ENCODE data around the gene PGA5.
"Not testable (repeated sequence)": the region's sequence is repeated elsewhere in the genome, so short reads cannot be mapped to it uniquely, and the experiment has no call there.

The PGA5 gene

DNA sequence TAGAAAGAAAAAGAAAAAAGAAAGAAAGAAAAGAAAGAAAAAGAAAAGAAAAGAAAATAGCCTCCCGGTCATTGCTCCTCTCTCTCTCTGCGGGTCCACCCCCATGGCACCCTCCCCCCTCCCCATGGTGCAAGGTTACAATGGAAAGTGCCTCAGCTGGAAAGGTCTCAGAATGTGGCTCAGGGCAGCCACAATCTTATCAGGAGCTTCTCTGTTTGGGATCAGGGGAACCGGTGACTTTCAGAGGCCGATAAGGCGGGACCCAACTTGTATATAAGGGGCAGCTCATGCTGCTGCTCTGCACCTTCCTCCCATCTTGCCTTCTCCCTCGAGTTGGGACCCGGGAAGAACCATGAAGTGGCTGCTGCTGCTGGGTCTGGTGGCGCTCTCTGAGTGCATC, at the start of gene PGA5:
Gene PGA5, plus strand, starts transcription at position 301 of the 400 bp plus-strand sequence. Its CDS starts 52 bp downstream, at position 353.
- not testable (repeated sequence) for DNase-seq

DNA sequence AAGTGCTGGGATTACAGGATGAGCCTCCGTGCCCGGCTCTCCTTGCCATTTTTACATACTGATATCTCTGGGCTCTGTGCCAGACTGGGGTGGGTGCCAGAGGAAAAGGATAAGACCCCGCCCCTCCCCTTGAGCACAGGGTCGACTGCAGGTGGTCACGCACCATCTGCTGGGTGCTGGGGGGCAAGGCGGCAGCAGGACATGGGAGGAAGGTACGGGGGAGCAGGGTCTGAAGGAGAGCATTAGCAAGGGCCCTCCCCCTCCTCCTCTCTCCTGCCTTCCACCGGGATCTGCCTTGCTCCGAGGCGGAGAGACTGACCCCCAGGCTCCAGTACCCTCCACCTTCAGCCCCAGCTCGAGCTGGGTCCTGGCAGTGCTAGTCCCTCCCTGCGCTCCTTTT, 47.4 kb upstream of the PGA5 start:
- no peak for DNase-seq

DNA sequence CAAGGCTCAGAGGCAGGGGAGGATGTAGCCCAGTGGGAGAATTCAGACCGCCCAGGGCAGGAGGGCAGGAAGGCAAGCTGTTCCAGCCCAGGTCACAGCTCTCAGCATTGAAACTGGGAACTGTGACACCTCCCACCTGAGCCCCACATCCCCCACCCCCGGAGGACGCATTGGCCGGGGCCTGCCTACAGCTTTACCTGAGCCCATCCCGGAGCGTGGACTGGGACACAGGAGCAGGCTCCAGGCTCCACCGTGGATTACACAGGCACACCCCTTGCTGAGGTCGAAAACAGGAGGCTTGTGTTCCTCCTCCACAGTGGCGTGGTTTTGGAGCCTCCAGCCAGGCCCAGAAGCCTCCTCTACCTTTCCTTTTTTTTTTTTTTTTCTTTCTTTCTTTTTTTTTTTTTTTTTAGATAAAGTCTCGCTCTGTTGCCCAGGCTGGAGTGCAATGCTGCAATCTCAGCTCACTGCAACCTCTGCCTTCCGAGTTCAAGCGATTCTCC, 46.8 kb upstream of the PGA5 start:
- no peak for DNase-seq

DNA sequence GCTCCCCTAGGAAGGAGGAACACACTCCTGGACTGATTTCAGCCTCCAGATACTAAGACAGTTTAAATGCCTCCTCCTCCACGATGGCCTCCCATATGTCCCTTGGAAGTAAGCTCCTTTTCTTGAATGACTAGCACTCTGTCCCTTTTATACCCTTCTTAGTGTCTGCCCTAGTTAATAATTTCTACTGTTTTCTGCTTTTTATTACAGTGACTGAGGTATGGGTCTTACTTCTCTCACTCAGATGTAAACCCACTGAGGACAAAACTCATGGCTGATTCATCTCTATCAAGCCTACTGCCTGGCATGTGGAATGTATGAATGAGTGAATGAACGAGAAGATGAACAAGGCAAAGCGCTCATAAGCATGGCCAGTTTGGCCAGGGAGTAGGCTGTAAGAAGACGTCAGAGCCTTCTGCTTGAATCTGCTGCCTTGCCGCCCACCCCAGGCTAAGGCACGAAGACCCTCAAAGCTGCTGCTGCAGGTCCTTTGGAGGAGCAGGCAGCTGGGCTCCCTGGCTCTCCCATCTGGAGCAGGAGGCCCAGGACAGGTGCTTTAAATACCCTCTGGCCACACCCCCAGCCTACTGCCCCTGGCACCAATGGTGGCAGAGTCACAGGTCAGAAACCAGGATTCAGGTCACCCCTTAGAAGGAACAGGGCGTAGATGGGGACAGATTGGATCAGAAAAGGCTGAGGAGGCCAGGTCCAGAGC, 45.8 kb upstream of the PGA5 start:
- DNase-seq, result no peak

DNA sequence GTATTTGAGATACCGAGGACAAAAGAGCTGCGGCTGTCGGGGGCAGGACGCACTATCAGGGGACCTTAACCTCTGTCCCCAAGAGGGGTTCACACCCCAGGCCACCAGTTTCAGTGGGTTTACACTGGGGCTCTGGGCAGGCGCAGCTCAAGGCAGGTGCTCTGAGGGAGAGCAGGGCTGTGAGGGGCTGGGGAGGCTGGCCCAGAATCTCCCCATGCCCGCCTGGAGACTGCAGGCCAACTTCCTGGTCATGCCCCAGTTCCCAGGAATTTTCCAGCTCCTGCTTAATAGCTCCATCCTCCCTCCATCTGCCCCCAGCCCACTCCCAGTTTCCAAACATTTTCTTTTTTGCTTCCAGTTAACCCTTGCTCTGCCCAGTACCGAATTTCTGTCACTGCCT, 45.3 kb upstream of the PGA5 start:
- no peak for DNase-seq

DNA sequence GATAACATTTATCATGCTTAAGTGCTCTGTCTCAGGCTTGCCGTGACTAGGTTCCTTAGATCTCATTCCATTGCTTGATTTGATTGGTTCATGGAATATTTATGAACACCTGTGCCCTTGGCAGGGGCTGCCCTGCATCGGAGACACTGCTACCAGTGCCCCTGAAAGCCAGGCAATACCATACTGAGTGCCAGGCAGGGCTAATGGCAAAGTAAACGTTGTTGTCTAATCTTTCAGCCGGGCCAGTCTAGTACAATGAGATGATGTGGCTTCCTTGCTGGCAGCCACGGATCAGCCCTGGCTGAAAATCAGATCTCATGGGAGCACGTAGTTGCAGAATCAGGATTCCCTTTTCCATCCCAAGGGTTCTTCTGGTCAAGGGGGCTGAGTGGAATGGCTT, 42.6 kb upstream of the PGA5 start:
- DNase-seq, result no peak

DNA sequence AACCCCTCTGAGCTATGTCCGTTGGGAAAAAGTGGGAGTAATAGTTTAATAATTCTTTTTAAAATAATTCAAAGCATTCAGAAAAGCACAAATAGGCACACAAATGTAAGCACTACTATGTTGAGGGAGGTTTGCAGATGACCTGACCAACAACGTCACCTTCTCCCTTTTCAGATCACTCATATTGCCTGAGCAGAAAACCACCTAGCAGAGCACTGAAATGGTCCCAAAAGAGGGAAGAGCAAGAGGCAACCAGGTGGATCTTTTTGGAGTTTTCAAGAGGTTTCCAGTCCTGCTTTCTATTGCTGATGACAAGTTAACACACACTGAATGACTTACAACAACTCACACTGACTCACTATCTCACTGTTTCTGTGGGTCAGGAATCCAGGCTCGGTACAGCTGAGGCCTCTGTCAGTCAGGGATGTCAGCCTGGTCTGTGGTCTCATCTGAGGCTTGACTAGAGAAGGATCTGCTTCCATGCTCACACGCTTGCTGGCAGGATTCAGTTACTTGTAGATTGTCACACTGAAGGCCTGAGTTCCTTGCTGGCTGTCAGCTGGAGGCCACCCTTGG, 41.9 kb upstream of the PGA5 start:
- DNase-seq, result no peak

DNA sequence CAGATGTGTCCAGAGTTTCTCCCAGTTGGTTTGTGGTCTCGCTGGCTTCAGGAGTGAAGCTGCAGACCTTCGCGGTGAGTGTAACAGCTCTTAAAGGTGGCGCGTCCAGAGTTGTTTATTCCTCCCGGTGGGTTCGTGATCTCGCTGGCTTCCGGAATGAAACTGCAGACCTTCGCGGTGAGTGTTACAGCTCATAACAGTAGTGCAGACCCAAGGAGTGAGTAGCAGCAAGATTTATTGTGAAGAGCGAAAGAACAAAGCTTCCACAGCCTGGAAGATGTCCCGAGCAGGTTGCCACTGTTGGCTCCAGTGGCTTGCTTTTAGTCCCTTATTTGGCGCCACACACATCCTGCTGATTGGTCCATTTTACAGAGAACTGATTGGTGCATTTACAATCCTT, 39.5 kb upstream of the PGA5 start:
- no peak for DNase-seq

DNA sequence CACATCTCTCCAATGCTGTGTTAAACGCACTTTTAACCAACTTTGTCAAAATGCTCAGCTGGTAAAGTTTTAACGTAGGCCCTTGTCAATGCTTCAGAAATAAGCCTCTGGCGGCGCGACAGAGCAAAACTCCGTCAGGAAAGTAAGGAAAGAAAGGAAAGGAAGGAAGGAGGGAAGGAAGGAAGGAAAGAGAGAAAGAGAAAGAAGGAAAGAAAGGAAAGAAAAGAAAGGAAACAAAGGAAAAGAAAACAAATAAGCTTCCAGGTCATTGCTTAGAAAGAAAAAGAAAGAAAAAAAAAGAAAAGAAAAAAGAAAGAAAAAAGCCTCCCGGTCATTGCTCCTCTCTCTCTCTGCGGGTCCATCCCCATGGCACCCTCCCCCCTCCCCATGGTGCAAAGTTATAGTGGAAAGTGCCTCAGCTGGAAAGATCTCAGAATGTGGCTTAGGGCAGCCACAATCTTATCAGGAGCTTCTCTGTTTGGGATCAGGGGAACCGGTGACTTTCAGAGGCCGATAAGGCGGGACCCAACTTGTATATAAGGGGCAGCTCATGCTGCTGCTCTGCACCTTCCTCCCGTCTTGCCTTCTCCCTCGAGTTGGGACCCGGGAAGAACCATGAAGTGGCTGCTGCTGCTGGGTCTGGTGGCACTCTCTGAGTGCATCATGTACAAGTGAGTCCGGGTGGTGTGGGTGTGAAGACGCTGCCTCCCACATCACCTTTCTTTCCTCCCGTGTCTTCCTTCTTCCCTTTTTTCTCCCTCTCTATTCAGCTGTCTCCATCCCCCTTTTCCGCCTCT, 37.8 kb upstream of the PGA5 start, which contains the start of gene PGA3:
Gene PGA3, plus strand, starts transcription at position 566 of the 797 bp plus-strand sequence. Its CDS starts 50 bp downstream, at position 616.
- DNase-seq, result not testable (repeated sequence)

DNA sequence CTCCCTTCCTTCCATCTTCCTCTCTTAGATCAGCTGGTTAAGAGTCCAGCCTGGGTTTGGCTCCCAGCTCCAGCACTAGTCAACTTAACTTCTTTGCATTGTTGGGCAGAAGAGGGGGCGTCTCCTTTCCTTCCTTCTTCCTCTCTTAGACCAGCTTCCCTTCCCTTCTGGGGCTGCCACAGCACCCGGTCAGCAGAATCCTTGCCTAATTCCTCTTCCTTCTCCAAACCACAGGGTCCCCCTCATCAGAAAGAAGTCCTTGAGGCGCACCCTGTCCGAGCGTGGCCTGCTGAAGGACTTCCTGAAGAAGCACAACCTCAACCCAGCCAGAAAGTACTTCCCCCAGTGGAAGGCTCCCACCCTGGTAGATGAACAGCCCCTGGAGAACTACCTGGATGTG, 37.1 kb upstream of the PGA5 start:
- not testable (repeated sequence) for DNase-seq

DNA sequence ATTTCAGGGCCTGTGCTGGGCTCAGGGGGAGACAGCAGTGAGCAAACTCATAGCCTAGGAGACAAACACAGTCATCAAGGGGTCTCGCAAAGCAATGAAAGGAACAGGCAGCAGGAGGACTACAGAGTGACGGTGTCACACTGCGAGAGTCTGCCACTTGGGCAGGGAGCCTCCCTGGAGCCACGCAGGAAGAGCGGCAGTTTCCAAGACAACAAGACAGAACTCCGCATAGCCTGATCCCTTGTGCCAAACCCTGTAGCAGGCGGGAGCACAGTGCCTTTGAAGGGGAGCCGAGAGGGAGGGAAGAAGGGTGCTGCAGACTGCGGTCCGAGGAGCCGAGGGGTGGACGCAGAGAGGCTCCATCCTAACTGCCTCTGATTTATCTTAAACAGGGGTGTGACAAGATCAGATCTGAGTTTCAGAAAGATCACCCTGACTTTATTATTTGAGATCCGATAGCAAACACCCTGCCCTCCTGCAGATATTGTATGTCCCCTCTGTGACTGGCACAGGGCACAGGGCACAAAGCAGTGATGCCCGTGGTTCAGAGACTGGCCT, 36.4 kb upstream of the PGA5 start:
- not testable (repeated sequence) for DNase-seq

DNA sequence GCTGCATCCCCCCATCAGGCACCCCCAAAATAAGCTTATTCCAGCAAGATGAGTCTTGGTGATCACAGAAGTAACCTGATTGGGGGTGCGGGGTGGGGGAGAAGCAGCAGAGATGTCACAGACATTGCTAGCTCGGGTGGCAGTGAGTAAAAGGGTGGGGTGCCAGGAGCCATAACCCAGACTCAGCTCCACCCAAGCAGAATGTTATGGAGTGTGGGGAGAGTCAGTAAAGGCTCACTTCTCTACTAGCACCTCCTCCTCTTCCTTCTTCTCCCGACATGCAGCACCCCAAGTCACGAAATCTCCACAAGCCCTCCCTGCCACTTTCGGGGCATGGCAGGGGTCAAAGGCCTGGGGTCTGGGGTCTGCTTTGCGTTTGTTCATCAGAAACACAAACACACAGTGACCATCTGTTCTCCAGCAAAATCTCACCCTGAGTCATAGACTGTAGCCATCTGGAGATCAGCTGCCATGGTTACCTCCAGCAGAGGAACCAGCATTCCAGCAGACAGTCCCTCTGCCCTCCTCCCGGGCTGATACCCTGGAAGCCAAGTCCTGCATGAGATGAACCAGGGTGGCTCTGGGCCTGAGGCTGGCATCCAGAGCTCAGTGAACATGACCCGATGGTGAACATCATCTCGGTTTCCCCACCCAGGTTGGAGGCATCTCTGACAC, 33.2 kb upstream of the PGA5 start:
- DNase-seq, result not testable (repeated sequence)

DNA sequence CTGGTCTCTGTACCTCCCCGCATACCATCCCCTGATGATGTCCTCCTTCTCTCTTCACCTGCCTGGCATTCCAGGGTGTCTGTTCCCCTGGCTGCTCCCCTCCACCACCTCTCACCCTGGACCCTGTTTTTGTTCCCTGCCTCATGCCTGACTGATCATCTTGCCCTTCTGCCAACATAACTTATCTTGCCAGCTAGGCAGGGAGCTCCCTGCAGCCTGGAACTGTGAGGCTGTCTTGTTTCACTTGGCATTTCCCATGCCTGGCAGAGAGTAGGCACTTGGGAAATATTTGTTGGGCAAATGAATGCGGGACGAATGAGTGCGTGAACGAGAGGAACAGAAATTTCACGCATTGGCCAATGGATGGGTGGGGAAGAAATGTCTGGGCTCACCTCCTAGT, 30.3 kb upstream of the PGA5 start:
- DNase-seq, result not testable (repeated sequence)

DNA sequence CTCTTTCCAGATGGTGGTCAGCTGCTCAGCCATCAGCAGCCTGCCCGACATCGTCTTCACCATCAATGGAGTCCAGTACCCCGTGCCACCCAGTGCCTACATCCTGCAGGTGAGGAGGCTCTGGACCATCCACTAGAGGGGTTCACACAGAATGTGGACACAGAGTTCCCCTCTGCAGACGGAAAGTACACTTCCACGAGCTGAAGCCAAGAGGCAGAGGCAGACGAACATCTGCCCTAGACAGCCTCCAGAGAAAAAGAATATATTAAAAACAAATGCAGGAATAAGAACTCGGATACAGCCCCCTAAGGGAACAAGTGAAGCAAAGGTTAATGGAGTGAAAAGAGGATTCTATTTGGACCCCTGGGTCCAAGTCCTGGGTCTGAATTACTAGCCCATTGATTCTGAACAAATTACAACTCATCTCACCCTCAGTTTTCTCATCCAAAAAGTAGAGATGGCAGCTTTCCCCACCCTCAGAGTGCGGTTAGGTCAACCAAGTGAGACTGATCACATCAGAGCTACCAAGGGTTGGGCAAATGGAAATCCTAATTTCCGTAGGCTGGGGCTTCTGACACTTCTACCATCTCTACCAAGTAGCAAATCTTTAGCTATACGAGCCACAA, 29.5 kb upstream of the PGA5 start:
- not testable (repeated sequence) for DNase-seq

DNA sequence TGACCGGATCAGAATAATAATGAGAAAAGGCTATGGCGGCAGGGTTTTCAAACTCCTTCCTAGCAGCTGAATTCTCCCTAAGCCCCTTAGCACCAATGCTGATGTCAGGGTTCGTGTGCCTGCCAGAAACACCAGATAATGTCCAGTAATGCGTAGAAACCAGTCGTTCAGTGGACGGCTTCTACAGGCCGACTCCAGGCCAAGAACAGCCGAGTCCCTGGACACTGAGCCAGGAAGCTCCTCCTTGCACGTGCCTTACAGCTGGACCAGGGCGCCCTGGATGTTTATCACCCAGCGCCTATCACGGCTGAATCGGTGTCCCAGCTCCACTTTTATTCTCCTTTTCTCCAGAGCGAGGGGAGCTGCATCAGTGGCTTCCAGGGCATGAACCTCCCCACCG, 28.8 kb upstream of the PGA5 start:
- not testable (repeated sequence) for DNase-seq

DNA sequence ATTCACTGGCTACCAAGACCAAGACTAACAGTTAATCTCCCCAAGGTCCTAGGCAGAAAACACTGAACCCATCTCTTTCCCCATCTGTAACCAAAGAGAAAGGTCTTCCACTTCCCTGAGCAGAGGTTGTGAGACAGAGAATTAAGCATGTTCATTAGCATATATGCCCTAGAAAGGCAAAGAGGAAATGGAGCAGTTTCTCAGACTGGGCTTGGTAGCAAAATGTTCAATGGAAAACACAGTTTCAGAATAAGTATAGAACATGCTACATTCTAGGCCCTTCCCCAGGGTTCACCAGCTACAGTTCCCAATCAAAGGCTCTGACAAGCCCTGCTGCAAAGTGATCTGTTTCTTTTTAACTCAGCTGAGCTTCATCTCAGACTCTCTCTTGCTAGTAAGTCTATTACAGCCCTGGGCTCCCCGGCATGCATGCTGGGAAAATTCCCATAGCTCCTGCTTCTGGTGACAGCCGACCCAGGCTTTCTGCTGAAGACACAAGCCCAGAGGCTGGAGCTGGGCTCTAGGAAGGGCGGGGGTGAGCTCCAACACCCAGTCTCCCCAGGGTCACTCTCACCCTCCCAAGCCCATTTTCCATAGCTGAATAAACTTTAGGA, 27.2 kb upstream of the PGA5 start:
- DNase-seq, result not testable (repeated sequence)

DNA sequence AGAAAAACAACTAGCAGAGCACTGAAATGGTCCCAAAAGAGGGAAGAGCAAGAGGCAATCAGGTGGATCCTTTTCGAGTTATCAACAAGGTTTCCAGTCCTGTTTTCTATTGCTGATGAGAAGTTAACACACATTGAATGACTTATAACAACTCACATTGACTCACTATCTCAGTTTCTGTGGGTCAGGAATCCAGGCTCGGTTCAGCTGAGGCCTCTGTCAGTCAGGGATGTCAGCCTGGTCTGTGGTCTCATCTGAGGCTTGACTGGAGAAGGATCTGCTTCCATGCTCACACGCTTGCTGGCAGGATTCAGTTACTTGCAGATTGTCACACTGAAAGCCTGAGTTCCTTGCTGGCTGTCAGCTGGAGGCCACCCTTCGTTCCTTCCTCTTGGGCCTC, 22.7 kb upstream of the PGA5 start:
- DNase-seq, result not testable (repeated sequence)

DNA sequence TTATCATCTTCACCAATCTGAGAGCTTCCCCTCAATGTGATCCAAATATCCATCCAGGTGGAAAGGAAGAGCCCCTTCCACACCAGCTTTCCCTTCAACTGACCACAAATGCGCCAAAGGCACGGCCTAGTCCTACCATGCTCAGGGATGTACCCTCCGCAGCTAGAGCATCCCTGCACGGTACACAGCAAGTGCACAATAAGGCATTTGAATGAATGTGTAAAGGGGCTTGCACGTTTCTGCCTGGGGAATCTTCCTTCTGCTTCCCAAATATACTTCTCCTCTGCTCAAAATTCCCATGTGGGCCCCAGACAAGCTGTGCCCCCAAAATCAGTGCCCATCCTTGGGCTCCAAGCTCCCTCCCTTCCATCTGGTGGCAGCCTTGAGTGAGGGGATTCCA, 22.0 kb upstream of the PGA5 start:
- DNase-seq, result not testable (repeated sequence)

DNA sequence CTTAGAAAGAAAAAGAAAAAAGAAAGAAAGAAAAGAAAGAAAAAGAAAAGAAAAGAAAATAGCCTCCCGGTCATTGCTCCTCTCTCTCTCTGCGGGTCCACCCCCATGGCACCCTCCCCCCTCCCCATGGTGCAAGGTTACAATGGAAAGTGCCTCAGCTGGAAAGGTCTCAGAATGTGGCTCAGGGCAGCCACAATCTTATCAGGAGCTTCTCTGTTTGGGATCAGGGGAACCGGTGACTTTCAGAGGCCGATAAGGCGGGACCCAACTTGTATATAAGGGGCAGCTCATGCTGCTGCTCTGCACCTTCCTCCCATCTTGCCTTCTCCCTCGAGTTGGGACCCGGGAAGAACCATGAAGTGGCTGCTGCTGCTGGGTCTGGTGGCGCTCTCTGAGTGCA, 18.9 kb upstream of the PGA5 start, which contains the start of gene PGA4:
Gene PGA4, plus strand, starts transcription at position 301 of the 400 bp plus-strand sequence. Its CDS starts 54 bp downstream, at position 355.
- not testable (repeated sequence) for DNase-seq

DNA sequence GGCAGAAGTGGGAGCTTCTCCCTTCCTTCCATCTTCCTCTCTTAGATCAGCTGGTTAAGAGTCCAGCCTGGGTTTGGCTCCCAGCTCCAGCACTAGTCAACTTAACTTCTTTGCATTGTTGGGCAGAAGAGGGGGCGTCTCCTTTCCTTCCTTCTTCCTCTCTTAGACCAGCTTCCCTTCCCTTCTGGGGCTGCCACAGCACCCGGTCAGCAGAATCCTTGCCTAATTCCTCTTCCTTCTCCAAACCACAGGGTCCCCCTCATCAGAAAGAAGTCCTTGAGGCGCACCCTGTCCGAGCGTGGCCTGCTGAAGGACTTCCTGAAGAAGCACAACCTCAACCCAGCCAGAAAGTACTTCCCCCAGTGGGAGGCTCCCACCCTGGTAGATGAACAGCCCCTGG, 18.3 kb upstream of the PGA5 start:
- DNase-seq, result not testable (repeated sequence)

DNA sequence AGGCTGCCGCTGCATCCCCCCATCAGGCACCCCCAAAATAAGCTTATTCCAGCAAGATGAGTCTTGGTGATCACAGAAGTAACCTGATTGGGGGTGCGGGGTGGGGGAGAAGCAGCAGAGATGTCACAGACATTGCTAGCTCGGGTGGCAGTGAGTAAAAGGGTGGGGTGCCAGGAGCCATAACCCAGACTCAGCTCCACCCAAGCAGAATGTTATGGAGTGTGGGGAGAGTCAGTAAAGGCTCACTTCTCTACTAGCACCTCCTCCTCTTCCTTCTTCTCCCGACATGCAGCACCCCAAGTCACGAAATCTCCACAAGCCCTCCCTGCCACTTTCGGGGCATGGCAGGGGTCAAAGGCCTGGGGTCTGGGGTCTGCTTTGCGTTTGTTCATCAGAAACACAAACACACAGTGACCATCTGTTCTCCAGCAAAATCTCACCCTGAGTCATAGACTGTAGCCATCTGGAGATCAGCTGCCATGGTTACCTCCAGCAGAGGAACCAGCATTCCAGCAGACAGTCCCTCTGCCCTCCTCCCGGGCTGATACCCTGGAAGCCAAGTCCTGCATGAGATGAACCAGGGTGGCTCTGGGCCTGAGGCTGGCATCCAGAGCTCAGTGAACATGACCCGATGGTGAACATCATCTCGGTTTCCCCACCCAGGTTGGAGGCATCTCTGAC, 14.4 kb upstream of the PGA5 start:
- DNase-seq, result not testable (repeated sequence)

Measured in activated CD4-positive, alpha-beta T cell treated with anti-CD3 and anti-CD28 coated beads for 48 hours (primary cell).